Mesendoderm (in vitro differentiated cells): ENCODE measurements around the gene FAM13A.

Experiments used
- DNase-seq: peaks from one replicate; pipeline ENCODE4 v3.0.0; 2013
- H2AK5ac ChIP-seq: 2 replicates; pipeline ENCODE4 v1.6.1; 2013; ENCODE audit warnings: low read length, inconsistent platforms
- H2BK120ac ChIP-seq: 2 replicates; pipeline ENCODE4 v1.6.1; 2013; ENCODE audit warnings: low read depth, mild to moderate bottlenecking, low read length, moderate library complexity, mixed read lengths
- H2BK15ac ChIP-seq: replicated peaks from 2 replicates; pipeline ENCODE4 v1.6.1; 2013; ENCODE audit warnings: low read depth, mild to moderate bottlenecking, moderate library complexity
- H2BK5ac ChIP-seq: 2 replicates; pipeline ENCODE4 v1.6.1; 2013; ENCODE audit warnings: low read length, inconsistent platforms
- H3K18ac ChIP-seq: 2 replicates; pipeline ENCODE4 v1.6.1; 2013; ENCODE audit warnings: mild to moderate bottlenecking, low read length, mixed read lengths
- H3K23ac ChIP-seq: one replicate; pipeline ENCODE4 v1.6.1; 2013; ENCODE audit warnings: low read length
- H3K27ac ChIP-seq: 2 replicates; pipeline ENCODE4 v1.5.1; 2013; ENCODE audit warnings: low read depth, mild to moderate bottlenecking, inconsistent platforms, low read length, moderate library complexity
- H3K27me3 ChIP-seq: 2 replicates; pipeline ENCODE4 v1.6.1; 2013; ENCODE audit warnings: low read length, control low read depth, mild to moderate bottlenecking, inconsistent platforms; ENCODE audit not compliant: insufficient read depth, poor library complexity
- H3K36me3 ChIP-seq: 2 replicates; pipeline ENCODE4 v1.6.1; 2013; ENCODE audit warnings: low read length, inconsistent platforms; ENCODE audit not compliant: control insufficient read depth, insufficient read depth
- H3K4ac ChIP-seq: one replicate; pipeline ENCODE4 v1.6.1; 2013; ENCODE audit warnings: low read depth, mild to moderate bottlenecking, low read length, moderate library complexity
- H3K4me1 ChIP-seq: 2 replicates; pipeline ENCODE4 v1.6.1; 2013; ENCODE audit warnings: low read depth, low read length, inconsistent platforms; ENCODE audit not compliant: control insufficient read depth
- H3K4me2 ChIP-seq: 2 replicates; pipeline ENCODE4 v1.6.1; 2013; ENCODE audit warnings: low read length
- H3K4me3 ChIP-seq: 2 replicates; pipeline ENCODE4 v1.5.1; 2013; ENCODE audit warnings: mild to moderate bottlenecking, low read length
- H3K56ac ChIP-seq: one replicate; pipeline ENCODE4 v1.6.1; 2013; ENCODE audit warnings: low read length
- H3K79me1 ChIP-seq: 2 replicates; pipeline ENCODE4 v1.6.1; 2013; ENCODE audit warnings: low read length, inconsistent platforms
- H3K79me2 ChIP-seq: 2 replicates; pipeline ENCODE4 v1.6.1; 2013; ENCODE audit warnings: mild to moderate bottlenecking, low read length; ENCODE audit not compliant: control insufficient read depth, insufficient read depth
- H3K9ac ChIP-seq: 2 replicates; pipeline ENCODE4 v1.6.1; 2013; ENCODE audit warnings: low read length, inconsistent platforms
- H4K5ac ChIP-seq: one replicate; pipeline ENCODE4 v1.6.1; 2013; ENCODE audit warnings: low read length
- H4K8ac ChIP-seq: one replicate; pipeline ENCODE4 v1.6.1; 2013; ENCODE audit warnings: low read depth, mild to moderate bottlenecking, control low read depth, low read length, moderate library complexity
- WGBS: extraction: QIAGEN DNeasy Blood & Tissue Kit; methylation state at CpG from one replicate; pipeline ENCODE4 v1.1.7; 2013; ENCODE audit warnings: low lambda C conversion rate, missing lambda C conversion rate; ENCODE audit not compliant: insufficient coverage; ENCODE audit errors: extremely low coverage; 5-methylcytosine and 5-hydroxymethylcytosine counted together

Gene FAM13A

GRCh38 chr4:88720451-88721428 is 336.2 kb downstream of the FAM13A start:
- H2BK5ac ChIP-seq, result no peak overlapping the region
- no CpG with 5 or more reads among the region's 10 CpGs for WGBS
- no peak overlapping the region for H3K56ac ChIP-seq
- H3K79me2 ChIP-seq, result no peaks in the 10 kb centered on the region
- no peak overlapping the region for H2BK120ac ChIP-seq
- DNase-seq, result no peak
- H3K27me3 ChIP-seq, result no peaks in the 10 kb centered on the region
- no peak overlapping the region for H3K23ac ChIP-seq
- no peaks in the 10 kb centered on the region for H3K36me3 ChIP-seq
- no peak overlapping the region for H2BK15ac ChIP-seq
- no peak overlapping the region for H3K18ac ChIP-seq
- no peak overlapping the region for H4K5ac ChIP-seq
- H3K9ac ChIP-seq, result no peak overlapping the region
- H3K4ac ChIP-seq, result no peak overlapping the region
- no peaks in the 10 kb centered on the region for H3K4me1 ChIP-seq
- H3K4me3 ChIP-seq, result no peak overlapping the region
- no peak overlapping the region for H3K4me2 ChIP-seq
- H4K8ac ChIP-seq, result no peak overlapping the region
- no peaks in the 10 kb centered on the region for H3K79me1 ChIP-seq
- no peak overlapping the region for H3K27ac ChIP-seq
- no peak overlapping the region for H2AK5ac ChIP-seq

DNA sequence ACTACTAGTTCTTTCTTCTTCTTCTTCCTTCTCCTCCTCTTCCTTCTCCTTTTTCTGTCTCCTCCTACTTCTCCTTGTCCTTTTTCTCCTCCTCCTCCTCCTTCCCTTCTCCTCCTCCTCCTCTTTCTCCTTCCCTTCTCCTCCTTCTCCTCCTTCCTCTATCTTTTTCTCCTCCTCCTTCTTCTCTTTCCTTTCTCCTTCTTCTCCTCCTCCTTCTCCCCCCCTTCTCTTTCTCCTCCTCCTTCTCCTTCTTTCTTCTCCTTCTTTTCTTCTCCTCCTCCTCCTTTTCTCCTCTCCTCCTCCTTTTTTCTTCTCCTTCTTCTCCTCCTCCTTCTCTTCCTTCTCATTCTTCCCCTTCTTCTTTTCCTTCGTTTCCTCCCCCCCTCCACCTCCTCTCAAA is 337.6 kb downstream of the FAM13A start:
- Histone ChIP-seq H3K79me1 (no peaks in the 10 kb centered on the region), H2BK5ac (no peak overlapping the region), H3K36me3 (no peaks in the 10 kb centered on the region), H3K27me3 (no peaks in the 10 kb centered on the region), H3K4ac (no peak overlapping the region), H3K9ac (no peak overlapping the region), H2BK120ac (no peak overlapping the region), H3K4me1 (no peaks in the 10 kb centered on the region), H3K27ac (no peak overlapping the region), H4K8ac (no peak overlapping the region), H2AK5ac (no peak overlapping the region), H3K4me2 (no peak overlapping the region), H3K56ac (no peak overlapping the region), H3K18ac (no peak overlapping the region), H3K79me2 (no peaks in the 10 kb centered on the region), H4K5ac (no peak overlapping the region), H2BK15ac (no peak overlapping the region), H3K23ac (no peak overlapping the region), H3K4me3 (no peak overlapping the region)
- no peak for DNase-seq
- 100% methylated on average over 1 of the region's 1 CpG for WGBS

DNA sequence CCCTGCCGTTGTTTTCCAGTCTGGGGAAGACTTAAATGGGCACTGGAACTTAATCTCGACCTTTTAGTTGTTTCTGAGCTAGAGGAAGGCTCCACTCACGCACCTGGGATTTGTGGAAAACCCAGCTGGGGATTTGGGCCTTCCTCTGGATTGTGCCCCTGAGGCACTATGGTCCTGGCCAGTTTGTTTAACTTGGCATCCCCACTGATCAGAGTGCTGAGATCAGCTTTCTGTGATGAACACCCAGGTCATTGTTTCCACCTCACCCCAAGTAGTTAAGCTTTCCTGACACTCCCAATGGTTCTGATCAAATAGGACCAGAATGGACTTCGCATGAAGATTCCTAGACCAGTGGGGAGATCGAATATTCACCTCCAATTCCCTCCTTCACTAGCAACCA is 338.9 kb downstream of the FAM13A start:
- Histone ChIP-seq H4K5ac (no peak overlapping the region), H3K36me3 (no peaks in the 10 kb centered on the region), H3K4me2 (no peak overlapping the region), H2BK5ac (no peak overlapping the region), H2AK5ac (no peak overlapping the region), H3K79me2 (no peaks in the 10 kb centered on the region), H3K4me1 (no peaks in the 10 kb centered on the region), H2BK120ac (no peak overlapping the region), H3K18ac (no peak overlapping the region), H3K56ac (no peak overlapping the region), H3K79me1 (no peaks in the 10 kb centered on the region), H3K23ac (no peak overlapping the region), H3K4ac (no peak overlapping the region), H3K27me3 (no peaks in the 10 kb centered on the region), H3K9ac (no peak overlapping the region), H4K8ac (no peak overlapping the region), H2BK15ac (no peak overlapping the region), H3K4me3 (no peak overlapping the region), H3K27ac (no peak overlapping the region)
- WGBS, result no CpG with 5 or more reads among the region's 5 CpGs
- no peak for DNase-seq

GRCh38 chr4:88713782-88714181 is 343.2 kb downstream of the FAM13A start:
- no peak overlapping the region for H2BK15ac ChIP-seq
- no CpG with 5 or more reads among the region's 1 CpG for WGBS

GRCh38 chr4:88709989-88710388 is 347.0 kb downstream of the FAM13A start:
- Histone ChIP-seq H3K36me3 (no peaks in the 10 kb centered on the region), H2BK120ac (no peak overlapping the region), H3K9ac (no peak overlapping the region), H3K23ac (no peak overlapping the region), H4K5ac (no peak overlapping the region), H4K8ac (no peak overlapping the region), H3K4me1 (no peaks in the 10 kb centered on the region), H3K27me3 (no peaks in the 10 kb centered on the region), H2AK5ac (no peak overlapping the region), H3K56ac (no peak overlapping the region), H3K79me2 (no peaks in the 10 kb centered on the region), H3K27ac (no peak overlapping the region), H3K18ac (no peak overlapping the region), H3K79me1 (no peaks in the 10 kb centered on the region), H2BK15ac (no peak overlapping the region), H3K4ac (no peak overlapping the region), H3K4me2 (no peak overlapping the region), H2BK5ac (no peak overlapping the region), H3K4me3 (no peak overlapping the region)
- no peak for DNase-seq
- no CpG with 5 or more reads among the region's 1 CpG for WGBS

More at GRCh38 chr4:88713782-88714181, 343.2 kb downstream of the FAM13A start:
- H3K4me2 ChIP-seq, result no peak overlapping the region
- H2AK5ac ChIP-seq, result no peak overlapping the region
- no peaks in the 10 kb centered on the region for H3K4me1 ChIP-seq
- no peaks in the 10 kb centered on the region for H3K79me1 ChIP-seq
- H2BK5ac ChIP-seq, result no peak overlapping the region
- H3K18ac ChIP-seq, result no peak overlapping the region
- H3K9ac ChIP-seq, result no peak overlapping the region
- no peaks in the 10 kb centered on the region for H3K79me2 ChIP-seq
- H3K27ac ChIP-seq, result no peak overlapping the region
- H4K8ac ChIP-seq, result no peak overlapping the region
- no peak overlapping the region for H3K23ac ChIP-seq
- no peak overlapping the region for H3K4ac ChIP-seq
- DNase-seq, result no peak
- H3K27me3 ChIP-seq, result no peaks in the 10 kb centered on the region
- no peak overlapping the region for H4K5ac ChIP-seq
- H3K36me3 ChIP-seq, result no peaks in the 10 kb centered on the region
- no peak overlapping the region for H3K4me3 ChIP-seq
- H3K56ac ChIP-seq, result no peak overlapping the region
- no peak overlapping the region for H2BK120ac ChIP-seq
